GM12878 (cell line): Measurements from ENCODE around the gene MATN1. TPM values are rescaled to one million over a fixed set of nuclear protein-coding genes. Genes with fewer than 3 reads are reported as not detected.

Experiments
- ATAC-seq: fragments of 200-7000 bp; cut with Tn5 transposase; 3 replicates; pipeline ENCODE4 v1.9.1; 2020; ENCODE audit warnings: mild to moderate bottlenecking, moderate library complexity
- BruUV-seq: library from RNA; stranded (reverse); fragments of 400-500 nt; replicated peaks from 2 replicates; lab custom pipeline; 2021; lab: Mats Ljungman, UMichigan
- CTCF ChIA-PET: fragments of 300-600 bp; sonication (Branson Sonifier 250); formaldehyde crosslinking; extraction: SDS; loops from one replicate; lab custom pipeline; 2021; ENCODE audit warnings: inconsistent platforms; lab: Yijun Ruan, JAX
- POLR2A ChIA-PET: fragments of 350-600 bp; formaldehyde crosslinking; extraction: SDS; loops from one replicate; lab custom pipeline; 2021; ENCODE audit warnings: inconsistent platforms; lab: Charles Lee
- RAD21 ChIA-PET: fragments of 300-600 bp; sonication (Branson Sonifier 250); formaldehyde crosslinking; loops from one replicate; lab custom pipeline; 2023; ENCODE audit warnings: antibody characterized with exemption; ENCODE audit not compliant: unreplicated experiment; lab: Charles Lee
- SMC1A ChIA-PET: fragments of 300-600 bp; sonication (Branson Sonifier 250); formaldehyde crosslinking; loops from one replicate; lab custom pipeline; 2023; ENCODE audit not compliant: unreplicated experiment, uncharacterized antibody; lab: Charles Lee
- DNase-seq: peaks from one replicate; pipeline ENCODE4 v3.0.0-alpha.2; 2011; ENCODE audit warnings: low read depth, low spot score
- FAIRE-seq: peaks from 3 replicates; lab custom pipeline; 2011; peaks lifted over from hg19 to GRCh38; lab: Jason Lieb, UNC
- H2AFZ ChIP-seq: 2 replicates; pipeline ENCODE4 v1.6.0; 2011; ENCODE audit warnings: low read depth, low read length, control low read depth; ENCODE audit not compliant: control insufficient read depth
- H3K27ac ChIP-seq: 2 replicates; pipeline ENCODE4 v1.5.1; 2011; ENCODE audit warnings: control low read depth; ENCODE audit not compliant: control insufficient read depth, insufficient read depth
- H3K27me3 ChIP-seq, 2 experiments: replicated peaks in 1 of 2; 2 replicates each; pipeline versions ENCODE4 v1.6.0 to v1.6.1; 2011; ENCODE audit warnings: low read length in 1 of 2; ENCODE audit not compliant: control insufficient read depth in 2 of 2, insufficient read depth in 2 of 2
- H3K36me3 ChIP-seq, 2 experiments: 2 replicates each; pipeline ENCODE4 v1.5.1; 2011; ENCODE audit warnings: low read length in 1 of 2; ENCODE audit not compliant: control insufficient read depth in 2 of 2, insufficient read depth in 2 of 2
- H3K4me1 ChIP-seq: 2 replicates; pipeline ENCODE4 v1.6.1; 2011; ENCODE audit warnings: mild to moderate bottlenecking, low read length, moderate library complexity, mixed read lengths; ENCODE audit not compliant: control insufficient read depth, insufficient read depth
- H3K4me2 ChIP-seq: 2 replicates; pipeline ENCODE4 v1.6.0; 2011; ENCODE audit warnings: control low read depth; ENCODE audit not compliant: control insufficient read depth, insufficient read depth
- H3K4me3 ChIP-seq: fragments of 200-600 bp; sonication (generic); 2 replicates; pipeline ENCODE4 v1.5.1; 2016
- H3K79me2 ChIP-seq: 2 replicates; pipeline ENCODE4 v1.6.0; 2011; ENCODE audit warnings: low read length; ENCODE audit not compliant: control insufficient read depth, insufficient read depth
- H3K9ac ChIP-seq: 2 replicates; pipeline ENCODE4 v1.8.0; 2011; ENCODE audit warnings: low read length, control low read depth, mixed read lengths; ENCODE audit not compliant: control insufficient read depth, insufficient read depth
- H3K9me3 ChIP-seq: replicated peaks from 3 replicates; pipeline ENCODE4 v1.5.1; 2011; ENCODE audit warnings: mild to moderate bottlenecking, low read length; ENCODE audit not compliant: control insufficient read depth, insufficient read depth
- H4K20me1 ChIP-seq: 2 replicates; pipeline ENCODE4 v1.6.0; 2011; ENCODE audit not compliant: control insufficient read depth, insufficient read depth
- HCFC1 ChIP-seq: fragments of 150-350 bp; IDR thresholded peaks from 2 replicates; pipeline ENCODE4 v1.6.1; 2014; ENCODE audit warnings: low read length
- IKZF2 ChIP-seq, 2 experiments: fragments of 450-650 bp; IDR thresholded peaks; 2 replicates each; pipeline ENCODE4 v1.6.1; 2017; ENCODE audit warnings: mild to moderate bottlenecking in 2 of 2, moderate library complexity in 2 of 2
- NR2C2 ChIP-seq: IDR thresholded peaks from 2 replicates; pipeline ENCODE4 v1.6.1; 2011; ENCODE audit warnings: borderline replicate concordance, low read depth; ENCODE audit not compliant: control insufficient read depth, insufficient read length
- PBX3 ChIP-seq: IDR thresholded peaks from 2 replicates; pipeline ENCODE4 v1.6.1; 2011; ENCODE audit warnings: mild to moderate bottlenecking, low read depth, low read length, moderate library complexity; ENCODE audit not compliant: insufficient replicate concordance
- ZNF274 ChIP-seq: IDR thresholded peaks from one replicate; pipeline ENCODE4 v1.8.0; 2011; ENCODE audit not compliant: insufficient read length, insufficient read depth
- ZZZ3 ChIP-seq: IDR thresholded peaks from 2 replicates; pipeline ENCODE4 v1.6.1; 2011; ENCODE audit warnings: low read depth; ENCODE audit not compliant: control insufficient read depth, insufficient read length
- WGBS: methylation state at CpG from one replicate; pipeline ENCODE4 v1.1.6; 2016; ENCODE audit warnings: low lambda C conversion rate; ENCODE audit not compliant: insufficient replicate concordance, insufficient coverage; ENCODE audit errors: missing lambda C conversion rate; 5-methylcytosine and 5-hydroxymethylcytosine counted together
- in situ Hi-C: fragments of 300-500 bp; cut with MboI; formaldehyde crosslinking; loops from 9 replicates; pipeline ENCODE4 v1.14.3; 2018; ENCODE audit warnings: mixed read lengths
- intact Hi-C: fragments of 100-400 bp; cut with micrococcal nuclease; formaldehyde crosslinking; loops from one replicate; pipeline ENCODE4 v1.14.2; 2022; ENCODE audit not compliant: unreplicated experiment
- polyA plus RNA-seq, 11 experiments: library from polyadenylated mRNA; depleted of rRNA in 4 of 11; unstranded in 6 of 11; stranded (reverse) in 5 of 11; fragments of >200 nt; fragmentation: Nextera tagmentation in 4 of 11; fragmentation: Illumina TruSeq in 1 of 11; extraction: Ambion mirVana in 4 of 11; extraction: Trizol in 1 of 11; gene quantifications; 1 replicate in 1 of 11; 2 replicates in 10 of 11; pipeline versions ENCODE4 v1.2.1 to v1.2.3, GENCODE V29; 2011 to 2016; ENCODE audit warnings: inconsistent platforms in 2 of 11, missing spikeins in 2 of 11, low read depth in 1 of 11
- total RNA-seq, 4 experiments: library from RNA; depleted of rRNA in 3 of 4; stranded (reverse); fragments of >200 nt in 3 of 4; fragmentation: Illumina TruSeq in 1 of 4; extraction: Trizol in 1 of 4; gene quantifications; 2 replicates each; pipeline versions ENCODE4 v1.2.1 to v1.2.3, GENCODE V29; 2013 to 2021
- TF ChIP-seq, protein P1 (sequence below): fragments of 450-650 bp; IDR thresholded peaks from 2 replicates; pipeline ENCODE4 v1.6.1; 2017; ENCODE audit warnings: antibody characterized with exemption, mild to moderate bottlenecking, moderate library complexity

MATN1 gene
- total and polyA plus RNA-seq, 10 of the 15 experiments (the other 5 are each of a cell fraction or from before 2014, with no cell fraction given), result 0.04 to 0.50 (median 0.10) TPM; not detected in 1

DNA sequence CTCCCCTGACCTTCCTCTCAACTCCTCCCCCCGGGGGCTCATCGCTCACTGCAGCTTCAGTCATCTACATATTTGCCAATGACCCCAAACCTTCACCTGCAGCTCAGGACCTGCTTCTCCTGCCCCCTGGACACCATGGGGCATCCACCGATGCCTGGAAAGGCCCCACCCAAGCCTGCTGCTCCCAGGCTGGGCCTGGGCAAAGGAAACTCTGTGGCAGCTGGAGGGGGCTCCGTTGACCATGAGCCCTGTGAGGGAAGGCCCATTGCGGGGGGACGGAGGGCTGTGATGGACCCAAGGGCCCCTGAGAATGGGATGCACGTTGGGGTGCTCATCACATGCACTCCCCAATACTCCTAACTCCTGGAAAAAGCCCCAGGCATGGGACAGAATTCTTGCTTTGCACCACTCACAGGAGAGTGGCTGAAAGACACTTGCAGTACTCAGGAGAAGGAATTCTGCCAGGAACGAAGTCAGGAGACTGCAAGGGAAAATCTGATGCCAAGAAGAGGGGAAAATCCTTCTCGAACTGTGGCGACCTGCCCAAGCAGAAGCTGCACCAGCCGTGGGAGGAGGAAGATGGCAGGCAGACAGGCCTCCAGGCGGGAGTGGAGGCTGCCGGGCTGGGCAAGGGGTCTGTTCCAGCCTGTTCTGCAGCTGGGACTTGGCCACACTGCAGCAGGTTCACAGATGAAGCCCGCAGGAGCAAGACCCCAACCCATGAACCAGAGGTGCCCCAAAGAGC lies 18.4 kb downstream of the MATN1 start:
- DNase-seq, result no peak
- no peak for TF ChIP-seq NR2C2
- TF ChIP-seq ZZZ3, result no peak
- TF ChIP-seq, protein P1, sequence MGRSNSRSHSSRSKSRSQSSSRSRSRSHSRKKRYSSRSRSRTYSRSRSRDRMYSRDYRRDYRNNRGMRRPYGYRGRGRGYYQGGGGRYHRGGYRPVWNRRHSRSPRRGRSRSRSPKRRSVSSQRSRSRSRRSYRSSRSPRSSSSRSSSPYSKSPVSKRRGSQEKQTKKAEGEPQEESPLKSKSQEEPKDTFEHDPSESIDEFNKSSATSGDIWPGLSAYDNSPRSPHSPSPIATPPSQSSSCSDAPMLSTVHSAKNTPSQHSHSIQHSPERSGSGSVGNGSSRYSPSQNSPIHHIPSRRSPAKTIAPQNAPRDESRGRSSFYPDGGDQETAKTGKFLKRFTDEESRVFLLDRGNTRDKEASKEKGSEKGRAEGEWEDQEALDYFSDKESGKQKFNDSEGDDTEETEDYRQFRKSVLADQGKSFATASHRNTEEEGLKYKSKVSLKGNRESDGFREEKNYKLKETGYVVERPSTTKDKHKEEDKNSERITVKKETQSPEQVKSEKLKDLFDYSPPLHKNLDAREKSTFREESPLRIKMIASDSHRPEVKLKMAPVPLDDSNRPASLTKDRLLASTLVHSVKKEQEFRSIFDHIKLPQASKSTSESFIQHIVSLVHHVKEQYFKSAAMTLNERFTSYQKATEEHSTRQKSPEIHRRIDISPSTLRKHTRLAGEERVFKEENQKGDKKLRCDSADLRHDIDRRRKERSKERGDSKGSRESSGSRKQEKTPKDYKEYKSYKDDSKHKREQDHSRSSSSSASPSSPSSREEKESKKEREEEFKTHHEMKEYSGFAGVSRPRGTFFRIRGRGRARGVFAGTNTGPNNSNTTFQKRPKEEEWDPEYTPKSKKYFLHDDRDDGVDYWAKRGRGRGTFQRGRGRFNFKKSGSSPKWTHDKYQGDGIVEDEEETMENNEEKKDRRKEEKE, result no peak
- no peak for TF ChIP-seq IKZF2 (IDR thresholded peaks at IDR 0.05)
- TF ChIP-seq PBX3, result no peak
- no peak for TF ChIP-seq HCFC1
- TF ChIP-seq ZNF274, result no peak
- H3K79me2 ChIP-seq, result no peaks in the 10 kb centered on the region
- BruUV-seq, result no TSS peak
- no peak for FAIRE-seq
- H3K4me3 ChIP-seq, result no peak overlapping the region
- no peak overlapping the region for H3K4me2 ChIP-seq
- intact Hi-C loops, result loop anchor here (5.0 kb wide), 2 partner anchors 1193 to 1328 kb away; no protein-coding TSS in a partner anchor
- WGBS, result 25% methylated on average over 14 of the region's 14 CpGs
- H3K36me3 ChIP-seq, result no peaks in the 10 kb centered on the region; a peak in 1 of 4 replicates
- ChIA-PET RAD21 (no interaction called here), SMC1A (no interaction called here), CTCF (no interaction called here), POLR2A (no interaction called here)
- no peaks in the 10 kb centered on the region for H3K9me3 ChIP-seq
- H3K27me3 ChIP-seq, result peaks cover 0 to 3% of the 10 kb centered on the region in 2 experiments; a peak in 2 of 4 replicates
- H2AFZ ChIP-seq, result no peak overlapping the region
- no peak overlapping the region for H3K9ac ChIP-seq
- no peaks in the 10 kb centered on the region for H3K4me1 ChIP-seq
- H3K27ac ChIP-seq, result no peak overlapping the region
- H4K20me1 ChIP-seq, result no peaks in the 10 kb centered on the region
- in situ Hi-C loops, result loop anchor here (5.0 kb wide), 1 partner anchor 1468 kb away; the partner anchor contains the start of gene PTPRU
- ATAC-seq, result no peak
